NCI-H1436 (cell line): ENCODE results near the gene BRD1.
"Not testable (repeated sequence)": the region's sequence is repeated elsewhere in the genome, so short reads cannot be mapped to it uniquely, and the experiment has no call there.

Source experiments
- DNase-seq: peaks from one replicate; lab custom pipeline; 2025; lab: John Stamatoyannopoulos, UW

BRD1 gene

DNA sequence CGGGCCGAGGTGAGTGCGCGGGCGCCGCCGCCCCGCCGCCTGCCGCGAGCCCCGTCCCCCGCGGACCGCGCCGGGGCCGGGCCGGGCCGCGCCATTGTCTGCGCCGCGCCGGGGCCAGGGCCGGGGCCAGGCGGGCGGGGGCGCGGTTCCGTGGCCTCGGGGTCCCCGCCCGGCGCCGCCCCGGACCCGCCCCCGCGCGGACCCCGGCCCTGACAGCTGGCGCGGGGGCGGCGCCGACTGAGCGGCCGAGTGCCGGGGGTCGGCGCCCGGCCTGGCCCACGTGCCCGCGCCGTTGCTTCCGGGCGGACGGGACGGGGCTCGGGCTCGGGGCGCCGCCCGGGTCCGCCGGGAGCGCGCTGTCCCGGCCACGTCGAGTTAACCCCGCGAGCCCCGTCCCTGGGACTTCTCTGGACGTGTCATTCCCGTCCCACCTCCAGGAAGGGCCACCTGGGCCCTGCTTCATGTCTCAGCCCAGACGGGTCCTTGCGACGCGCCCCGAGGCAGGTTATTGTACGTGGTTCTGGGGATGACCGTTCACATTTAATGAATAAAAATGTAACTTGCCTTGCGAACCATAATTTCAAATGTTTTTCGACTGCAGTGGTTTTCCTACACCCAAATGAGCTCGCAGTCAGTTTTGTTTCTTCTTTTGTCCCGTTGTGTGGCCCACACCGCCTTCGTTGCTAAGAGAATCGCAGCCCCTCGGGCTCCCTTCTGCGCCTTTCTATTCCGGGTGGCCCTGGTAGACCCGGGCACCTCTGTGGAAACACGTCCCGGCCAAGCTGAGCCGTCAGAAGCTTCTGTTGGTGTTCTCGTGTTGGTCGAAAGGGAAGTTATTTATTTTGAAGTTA is 26.5 kb upstream of the BRD1 start:
- DNase-seq: no peak

DNA sequence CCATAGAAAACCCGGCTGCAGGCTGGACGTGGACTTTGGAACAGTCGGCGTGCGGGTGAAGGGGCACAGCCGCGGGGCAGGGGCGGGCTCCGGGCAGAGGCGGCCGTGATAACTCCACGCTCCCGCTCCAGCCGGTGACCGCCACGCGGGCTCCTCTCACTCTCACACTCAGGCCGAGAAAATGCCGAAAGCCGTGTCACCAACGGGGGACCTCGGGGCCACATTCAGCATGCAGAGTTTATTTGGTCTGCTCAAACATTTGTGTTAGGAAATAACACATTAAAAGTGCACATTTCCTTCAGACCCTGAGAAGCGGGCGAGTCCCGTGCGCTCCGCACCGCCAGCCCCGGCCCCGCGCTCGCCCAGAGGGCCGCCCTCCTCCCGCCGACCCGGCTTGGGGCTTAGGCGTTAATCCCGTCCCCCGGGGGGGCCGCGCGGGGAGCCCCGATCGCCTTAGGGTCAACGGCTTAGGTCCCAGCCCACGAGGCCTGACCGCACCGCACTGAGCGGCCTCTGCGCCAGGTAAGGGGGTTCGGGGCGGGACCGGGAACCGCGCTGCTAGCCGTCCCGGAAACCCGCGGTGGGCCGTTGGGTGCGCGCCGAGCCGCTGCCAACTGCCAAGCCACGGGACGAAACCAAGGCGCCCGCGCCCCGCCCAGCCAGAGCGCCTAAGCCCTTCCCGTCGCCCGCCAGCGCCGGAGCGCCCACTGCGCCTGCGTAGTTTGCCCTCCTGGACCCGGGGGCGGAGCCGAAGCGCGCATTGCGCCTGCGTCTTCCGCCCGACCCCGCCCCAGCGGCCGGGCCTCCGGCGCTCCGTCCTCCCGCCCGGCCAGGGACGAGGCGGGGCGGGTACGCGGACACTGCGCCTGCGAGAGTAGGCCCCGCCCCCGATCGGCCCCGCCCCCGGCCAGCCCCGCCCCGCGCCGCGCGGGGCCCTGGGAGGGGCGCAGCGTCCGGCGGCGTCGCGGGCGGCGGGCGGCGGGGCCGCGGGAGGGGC is 25.5 kb upstream of the BRD1 start, which contains the start of gene ZBED4:
Gene ZBED4 (plus strand): TSS at position 947 of the 997 bp plus-strand sequence. CDS start 29,819 bp downstream, outside the sequence.
- DNase-seq: peak; percentile 97

GRCh38 chr22:49852568-49852897 is 24.9 kb upstream of the BRD1 start:
- not testable (repeated sequence) for DNase-seq

GRCh38 chr22:49850959-49851802 is 23.5 kb upstream of the BRD1 start:
- no peak for DNase-seq

- no peak for DNase-seq
Measured at GRCh38 chr22:49850021-49850911, 22.6 kb upstream of the BRD1 start.

DNA sequence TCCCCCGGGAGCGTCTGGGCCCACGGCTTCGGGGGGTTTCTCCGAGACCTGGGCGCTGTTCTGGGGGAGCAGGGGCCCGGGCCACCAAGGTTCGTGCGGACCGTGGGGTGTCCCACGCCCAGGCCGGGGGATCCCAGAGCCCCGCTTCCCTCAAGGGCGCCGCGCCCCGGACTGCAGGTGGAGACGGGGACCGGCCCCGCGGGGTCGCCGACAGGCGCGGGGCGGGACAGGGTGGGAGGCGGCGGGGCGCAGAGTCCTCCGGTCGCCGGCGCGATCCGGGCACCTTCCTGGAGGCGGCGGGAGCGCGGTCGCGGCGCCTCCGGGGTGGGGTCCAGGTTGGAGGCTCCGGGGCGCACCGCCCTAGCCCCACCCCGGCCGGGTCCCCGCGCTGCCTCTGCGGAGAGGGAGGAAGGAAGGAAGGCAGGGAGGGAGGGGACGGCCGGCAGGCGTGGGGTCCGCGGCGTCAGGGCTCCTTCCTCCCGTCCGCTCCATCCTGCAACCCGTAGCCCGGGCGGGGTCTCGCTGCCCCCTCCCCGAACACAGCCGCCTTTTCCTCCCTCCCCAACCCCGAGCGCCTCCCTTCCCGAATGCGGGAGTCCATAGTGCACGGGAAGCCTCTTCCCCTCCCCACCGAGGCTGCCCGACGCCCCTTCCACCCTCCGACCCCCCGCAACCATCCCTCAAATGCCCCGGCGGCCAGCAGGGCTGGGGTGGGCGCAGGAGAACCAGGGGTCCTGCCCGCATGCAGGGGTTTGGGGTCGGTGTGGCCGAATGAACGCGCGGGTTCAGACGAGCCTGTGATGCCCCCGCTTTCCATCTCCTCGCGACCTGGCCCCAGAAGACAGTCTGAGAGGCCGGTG is 21.7 kb upstream of the BRD1 start:
- DNase-seq: no peak

DNA sequence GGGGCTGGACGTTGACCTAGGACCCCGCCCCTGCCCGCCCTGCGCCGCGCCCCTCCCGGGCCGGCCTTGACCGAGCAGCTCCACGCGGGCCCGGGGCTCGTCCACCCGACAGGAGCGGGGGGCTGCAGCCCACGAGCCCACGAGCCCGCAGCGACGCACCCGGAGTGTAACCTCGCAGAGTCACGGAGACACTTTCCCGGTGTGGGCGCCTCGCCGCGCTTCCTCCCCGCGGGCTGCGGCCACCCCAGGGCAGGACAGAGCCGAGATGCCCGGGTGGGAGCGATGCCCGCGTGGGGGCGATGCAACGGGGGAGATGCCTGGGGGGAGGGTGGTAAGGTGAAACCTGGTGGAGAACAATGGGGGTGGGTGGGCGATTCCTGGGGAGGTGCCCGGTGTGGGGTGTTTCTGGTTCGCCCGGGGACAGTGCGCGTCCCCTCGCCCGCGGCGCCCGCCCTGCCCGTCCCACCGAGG is 21.1 kb upstream of the BRD1 start:
- no peak for DNase-seq

DNA sequence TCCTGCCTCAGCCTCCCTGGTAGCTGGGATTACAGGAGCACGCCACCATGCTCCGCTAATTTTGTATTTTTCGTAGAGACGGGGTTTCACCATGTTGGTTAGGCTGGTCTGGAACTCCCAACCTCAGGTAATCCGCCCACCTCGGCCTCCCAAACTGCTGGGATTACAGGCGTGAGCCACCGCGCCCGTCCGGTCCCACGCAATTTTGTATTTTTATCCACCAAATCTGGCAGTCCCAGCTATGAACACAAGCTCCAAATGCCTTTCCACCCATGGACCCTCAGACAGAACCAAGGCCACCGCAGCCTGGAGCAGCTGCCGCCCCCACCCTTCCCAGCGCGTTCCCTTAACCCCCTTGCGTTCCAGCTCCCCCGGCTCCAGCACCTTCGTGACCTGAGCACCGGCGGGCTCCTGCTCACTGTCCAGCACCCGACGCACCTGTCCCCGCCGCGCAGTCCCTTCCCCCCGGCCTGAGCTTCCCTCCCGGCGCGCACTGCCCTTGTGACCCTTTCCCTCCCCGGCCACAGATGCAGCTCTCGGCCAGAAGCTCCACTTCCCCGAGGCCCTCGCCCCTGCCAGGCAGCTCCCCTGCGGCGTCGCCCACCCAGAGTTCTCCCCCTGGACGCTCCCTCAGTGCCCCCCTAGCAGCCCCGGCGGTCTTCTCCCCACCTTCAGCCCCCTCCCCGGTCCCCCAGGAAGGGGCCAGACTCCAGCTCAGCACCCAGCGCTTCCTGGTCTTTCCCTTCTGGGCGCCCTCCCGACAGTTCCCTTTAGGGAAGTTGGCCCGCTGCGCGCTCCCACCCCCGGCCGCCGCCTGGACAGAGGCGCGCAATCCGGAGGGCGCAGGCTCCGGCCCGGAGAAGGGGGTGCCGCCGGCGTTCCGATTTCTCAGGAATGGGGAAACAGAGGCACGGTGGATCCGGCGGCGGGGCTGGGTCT is 20.3 kb upstream of the BRD1 start:
- DNase-seq: no peak

GRCh38 chr22:49845666-49846459 is 18.2 kb upstream of the BRD1 start:
- no peak for DNase-seq

GRCh38 chr22:49845241-49845640 is 17.6 kb upstream of the BRD1 start:
- no peak for DNase-seq

- DNase-seq: no peak
Measured at GRCh38 chr22:49838771-49839717, 11.4 kb upstream of the BRD1 start.

GRCh38 chr22:49833340-49834007 is 5.8 kb upstream of the BRD1 start:
- no peak for DNase-seq

DNA sequence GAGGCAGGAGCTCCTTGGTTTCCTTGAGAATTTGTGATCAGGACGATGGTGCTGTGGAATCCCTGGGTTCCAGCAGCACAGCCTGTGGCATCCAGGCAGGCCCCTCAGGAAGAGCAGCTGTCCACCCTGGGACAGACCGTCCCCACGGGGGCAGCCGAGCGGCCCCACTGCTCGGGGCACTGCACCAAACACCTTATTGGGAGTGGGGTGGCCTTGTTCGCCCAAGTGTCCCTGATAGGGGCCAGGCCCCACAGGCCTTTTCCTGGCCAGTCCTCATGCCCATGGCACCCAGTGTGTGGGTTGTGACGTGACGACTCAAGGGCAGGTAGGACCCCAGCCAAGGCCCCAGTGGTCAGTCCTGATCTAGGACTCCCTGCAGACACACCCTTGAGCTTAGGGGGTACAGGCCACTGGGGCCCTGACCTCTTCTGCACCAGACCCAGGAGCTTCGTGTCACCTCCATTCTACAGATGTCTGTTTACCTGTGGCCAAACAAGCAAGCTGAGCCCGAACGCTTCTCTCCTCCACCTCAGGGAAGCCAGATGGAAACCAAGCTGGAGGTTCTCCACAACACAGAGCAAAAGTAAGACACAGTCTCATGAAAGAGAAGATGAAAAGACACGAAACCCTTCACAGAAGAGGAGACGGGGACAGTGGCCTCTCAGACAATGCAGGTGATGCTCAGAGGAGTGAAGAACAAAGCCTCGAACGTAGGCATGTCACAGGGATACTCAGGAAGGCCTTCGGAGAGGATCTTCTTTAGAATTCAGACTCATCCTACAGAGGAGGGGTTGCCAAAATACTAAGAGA is 1.6 kb upstream of the BRD1 start:
- DNase-seq: no peak

DNA sequence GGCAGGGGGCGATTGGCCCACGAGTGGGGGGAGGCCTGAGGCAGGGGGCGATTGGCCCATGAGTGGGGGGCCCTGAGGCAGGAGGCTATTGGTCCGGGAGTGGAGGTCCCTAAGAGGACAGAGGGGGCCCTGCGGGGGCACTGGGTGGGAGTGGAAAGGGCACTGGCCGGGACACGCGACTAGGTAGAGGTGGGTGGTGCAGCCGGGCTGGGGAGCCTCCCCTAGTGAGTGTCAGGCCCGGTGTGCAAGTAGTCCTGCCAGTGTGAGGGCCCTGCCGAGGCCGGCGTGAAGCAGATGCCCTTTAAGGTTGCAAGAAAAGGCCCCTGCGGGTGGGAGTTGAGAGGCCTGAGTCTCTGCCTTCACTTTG is 909 bp upstream of the BRD1 start:
- DNase-seq: no peak

DNA sequence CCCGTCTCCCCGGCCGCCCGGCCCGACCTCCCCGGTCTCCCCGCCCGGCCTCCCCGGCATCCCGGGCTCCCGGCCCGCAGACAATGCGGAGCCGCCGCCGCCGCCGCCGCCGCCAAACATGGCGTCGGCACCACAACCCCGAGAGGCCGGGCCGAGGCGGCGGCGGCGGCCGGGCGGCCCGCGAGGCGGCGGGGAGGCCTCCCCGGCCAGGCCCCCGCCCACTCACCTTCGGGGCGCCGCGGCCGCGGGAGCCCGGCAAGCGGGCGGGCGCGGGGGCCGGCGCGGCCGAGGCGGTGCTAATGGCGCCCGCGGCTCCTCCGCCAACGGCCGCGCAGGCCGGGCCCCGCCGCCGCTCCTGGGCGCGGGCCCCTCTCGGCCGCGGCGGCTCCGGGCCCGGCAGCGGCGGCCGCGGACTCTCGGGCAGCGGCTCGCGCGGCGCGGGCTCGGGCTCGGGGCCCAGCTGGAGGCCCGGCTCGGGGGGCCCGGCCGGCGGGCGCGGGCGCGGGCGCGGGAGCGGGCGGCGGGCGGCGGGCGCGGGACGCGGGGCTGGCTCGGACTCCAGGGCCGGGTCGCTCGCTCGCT is 311 bp downstream of the BRD1 start:
- no peak for DNase-seq
